ENCODE results near the gene DOCK3. TPM values are rescaled to one million over a fixed set of nuclear protein-coding genes. Genes with fewer than 3 reads are reported as not detected.

Gene DOCK3
- total RNA-seq, 3 donors from 2014 or later, result 0.17 to 6.1 (median 0.20) TPM

DNA sequence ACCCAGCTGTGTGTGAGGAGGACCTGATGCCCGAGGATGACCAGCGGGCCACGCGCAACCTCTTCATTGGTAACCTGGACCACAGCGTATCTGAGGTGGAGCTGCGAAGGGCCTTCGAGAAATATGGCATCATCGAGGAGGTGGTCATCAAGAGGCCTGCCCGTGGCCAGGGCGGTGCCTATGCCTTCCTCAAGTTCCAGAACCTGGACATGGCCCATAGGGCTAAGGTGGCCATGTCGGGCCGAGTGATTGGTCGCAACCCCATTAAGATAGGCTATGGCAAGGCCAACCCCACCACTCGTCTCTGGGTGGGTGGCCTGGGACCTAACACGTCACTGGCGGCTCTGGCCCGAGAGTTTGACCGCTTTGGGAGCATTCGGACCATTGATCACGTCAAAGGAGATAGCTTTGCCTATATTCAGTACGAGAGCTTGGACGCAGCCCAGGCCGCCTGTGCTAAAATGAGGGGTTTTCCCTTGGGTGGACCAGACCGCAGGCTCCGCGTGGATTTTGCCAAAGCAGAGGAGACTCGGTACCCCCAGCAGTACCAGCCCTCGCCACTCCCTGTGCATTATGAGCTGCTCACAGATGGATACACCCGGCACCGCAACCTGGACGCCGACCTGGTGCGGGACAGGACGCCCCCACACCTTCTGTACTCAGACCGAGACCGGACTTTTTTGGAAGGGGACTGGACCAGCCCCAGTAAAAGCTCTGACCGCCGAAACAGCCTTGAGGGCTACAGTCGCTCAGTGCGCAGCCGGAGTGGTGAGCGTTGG lies 717.8 kb downstream of the DOCK3 start:
- no peaks in the 10 kb centered on the region for H3K36me3 ChIP-seq (ENCODE audit: low read depth)
- intact Hi-C loops (cut with DNase I, micrococcal nuclease), result no loop called here
- TF ChIP-seq, protein P1, sequence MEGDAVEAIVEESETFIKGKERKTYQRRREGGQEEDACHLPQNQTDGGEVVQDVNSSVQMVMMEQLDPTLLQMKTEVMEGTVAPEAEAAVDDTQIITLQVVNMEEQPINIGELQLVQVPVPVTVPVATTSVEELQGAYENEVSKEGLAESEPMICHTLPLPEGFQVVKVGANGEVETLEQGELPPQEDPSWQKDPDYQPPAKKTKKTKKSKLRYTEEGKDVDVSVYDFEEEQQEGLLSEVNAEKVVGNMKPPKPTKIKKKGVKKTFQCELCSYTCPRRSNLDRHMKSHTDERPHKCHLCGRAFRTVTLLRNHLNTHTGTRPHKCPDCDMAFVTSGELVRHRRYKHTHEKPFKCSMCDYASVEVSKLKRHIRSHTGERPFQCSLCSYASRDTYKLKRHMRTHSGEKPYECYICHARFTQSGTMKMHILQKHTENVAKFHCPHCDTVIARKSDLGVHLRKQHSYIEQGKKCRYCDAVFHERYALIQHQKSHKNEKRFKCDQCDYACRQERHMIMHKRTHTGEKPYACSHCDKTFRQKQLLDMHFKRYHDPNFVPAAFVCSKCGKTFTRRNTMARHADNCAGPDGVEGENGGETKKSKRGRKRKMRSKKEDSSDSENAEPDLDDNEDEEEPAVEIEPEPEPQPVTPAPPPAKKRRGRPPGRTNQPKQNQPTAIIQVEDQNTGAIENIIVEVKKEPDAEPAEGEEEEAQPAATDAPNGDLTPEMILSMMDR (IDR thresholded peaks at IDR 0.05), result no peak
- no peak overlapping the region for H3K4me3 ChIP-seq
- DNase-seq (peak in 2 of 3 donors; percentile 18 to 48), ATAC-seq (no peak)
- H3K4me1 ChIP-seq (ENCODE audit: low read depth), result peaks cover 56% of the 10 kb centered on the region
- H3K9me3 ChIP-seq, result no peaks in the 10 kb centered on the region

DNA sequence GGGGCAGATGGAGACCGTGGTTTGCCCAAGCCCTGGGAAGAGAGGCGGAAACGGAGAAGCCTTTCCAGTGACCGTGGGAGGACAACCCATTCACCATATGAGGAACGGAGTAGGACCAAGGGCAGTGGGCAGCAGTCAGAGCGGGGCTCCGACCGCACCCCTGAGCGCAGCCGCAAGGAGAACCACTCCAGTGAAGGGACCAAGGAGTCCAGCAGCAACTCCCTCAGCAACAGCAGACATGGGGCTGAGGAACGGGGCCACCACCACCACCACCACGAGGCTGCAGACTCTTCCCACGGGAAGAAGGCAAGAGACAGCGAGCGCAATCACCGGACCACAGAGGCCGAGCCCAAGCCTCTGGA lies 718.4 kb downstream of the DOCK3 start:
- peaks cover 50% of the 10 kb centered on the region for H3K4me1 ChIP-seq (ENCODE audit: low read depth)
- no peaks in the 10 kb centered on the region for H3K36me3 ChIP-seq (ENCODE audit: low read depth)
- no peaks in the 10 kb centered on the region for H3K9me3 ChIP-seq
- ATAC-seq (no peak), DNase-seq (peak in 1 of 3 donors; percentile 31)
- TF ChIP-seq, protein P1 (IDR thresholded peaks at IDR 0.05), result no peak
- intact Hi-C loops (cut with DNase I, micrococcal nuclease), result no loop called here
- H3K4me3 ChIP-seq, result no peak overlapping the region

- Histone ChIP-seq H3K4me1 (ENCODE audit: low read depth) (peaks cover 46% of the 10 kb centered on the region), H3K4me3 (no peak overlapping the region), H3K36me3 (ENCODE audit: low read depth) (no peaks in the 10 kb centered on the region), H3K9me3 (no peaks in the 10 kb centered on the region)
- DNase-seq, result no peak
- no peak for ATAC-seq
- TF ChIP-seq, protein P1 (IDR thresholded peaks at IDR 0.05), result no peak
- intact Hi-C loops (cut with DNase I, micrococcal nuclease), result no loop called here
Observed at GRCh38 chr3:51393564-51393963, 718.8 kb downstream of the DOCK3 start.

DNA sequence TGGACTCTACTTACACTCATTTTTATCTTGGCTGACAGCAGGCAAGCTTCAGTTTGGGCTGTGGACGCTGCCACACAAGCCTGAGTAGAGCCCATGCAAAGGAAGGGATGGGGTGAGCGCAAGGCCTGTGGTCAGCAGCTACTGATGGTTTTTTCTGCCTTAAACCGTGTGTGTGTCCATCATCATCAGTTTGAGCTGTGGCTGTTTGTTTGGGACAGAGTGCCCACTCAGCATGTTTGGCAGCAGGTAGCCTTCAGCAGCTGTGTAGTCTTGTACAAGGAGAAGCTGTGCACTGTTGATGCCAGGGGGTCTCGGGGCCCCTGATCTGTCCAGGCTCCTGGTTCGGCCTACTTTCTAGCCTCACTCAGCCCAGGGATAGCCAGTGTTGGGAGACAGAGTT lies 719.8 kb downstream of the DOCK3 start:
- Histone ChIP-seq H3K4me3 (no peak overlapping the region), H3K9me3 (no peaks in the 10 kb centered on the region), H3K4me1 (ENCODE audit: low read depth) (peaks cover 42% of the 10 kb centered on the region), H3K36me3 (ENCODE audit: low read depth) (no peaks in the 10 kb centered on the region)
- ATAC-seq, result no peak
- intact Hi-C loops (cut with DNase I, micrococcal nuclease), result no loop called here
- DNase-seq, result no peak
- TF ChIP-seq, protein P1 (IDR thresholded peaks at IDR 0.05), result no peak

DNA sequence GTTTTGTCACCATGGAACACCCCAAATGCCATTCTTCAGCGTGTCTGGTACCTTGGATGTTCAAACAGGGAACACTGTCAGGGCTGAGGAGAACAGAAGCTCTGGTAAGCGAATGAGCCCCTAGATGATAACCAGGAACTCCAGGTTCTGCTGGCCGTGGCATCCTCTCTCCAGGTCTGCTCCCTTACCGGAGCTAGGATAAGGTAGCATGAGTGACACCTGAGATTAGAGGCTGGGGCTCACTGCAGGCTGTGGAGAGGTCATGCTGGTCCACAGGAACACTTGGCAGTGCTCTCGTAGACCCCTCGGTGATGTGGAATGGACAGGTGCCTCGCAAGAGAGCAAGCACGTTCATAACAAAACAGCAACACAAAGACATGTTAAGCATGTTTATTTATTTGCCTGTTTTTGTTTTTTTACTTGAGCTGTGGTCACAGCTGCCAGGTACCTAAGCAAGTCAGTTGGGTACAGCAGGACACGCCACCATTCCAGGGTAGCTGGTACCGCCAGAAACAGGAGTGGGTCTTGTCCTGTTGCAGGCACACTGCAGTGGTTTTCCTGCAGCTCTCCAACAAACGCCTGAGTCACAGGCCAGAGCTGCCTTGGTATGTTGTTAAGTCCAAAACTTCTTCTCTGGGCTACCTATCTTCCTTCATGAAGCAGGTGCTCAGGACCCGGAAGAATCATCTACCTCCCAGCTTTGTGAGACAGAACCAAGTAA lies 720.9 kb downstream of the DOCK3 start:
- intact Hi-C loops (cut with DNase I, micrococcal nuclease), result no loop called here
- Histone ChIP-seq H3K36me3 (ENCODE audit: low read depth) (no peaks in the 10 kb centered on the region), H3K4me1 (ENCODE audit: low read depth) (peaks cover 36% of the 10 kb centered on the region), H3K9me3 (no peaks in the 10 kb centered on the region), H3K4me3 (no peak overlapping the region)
- TF ChIP-seq, protein P1 (IDR thresholded peaks at IDR 0.05), result no peak
- DNase-seq, result no peak
- ATAC-seq, result no peak

Data from mucosa of descending colon (tissue), 3 donors.